GM18951 (cell line): ENCODE results near the gene TCFL5.
A peak's percentile ranks its signal among the peaks of the same experiment; 100 is the strongest.
"Not testable (repeated sequence)": the region's sequence is repeated elsewhere in the genome, so short reads cannot be mapped to it uniquely, and the experiment has no call there.

ENCODE experiments used
- POLR2A ChIP-seq: IDR thresholded peaks from 4 replicates; pipeline ENCODE4 v1.6.1; 2011; ENCODE audit warnings: mild to moderate bottlenecking; ENCODE audit not compliant: insufficient read length, insufficient read depth; ENCODE audit errors: extremely low read depth
- in situ Hi-C: fragments of 300-500 bp; cut with MboI; formaldehyde crosslinking; loops from one replicate; pipeline ENCODE4 v1.12.0; 2022; ENCODE audit warnings: low sequenced_read_pairs, mixed read lengths, inconsistent platforms; ENCODE audit not compliant: unreplicated experiment

TCFL5 gene

DNA sequence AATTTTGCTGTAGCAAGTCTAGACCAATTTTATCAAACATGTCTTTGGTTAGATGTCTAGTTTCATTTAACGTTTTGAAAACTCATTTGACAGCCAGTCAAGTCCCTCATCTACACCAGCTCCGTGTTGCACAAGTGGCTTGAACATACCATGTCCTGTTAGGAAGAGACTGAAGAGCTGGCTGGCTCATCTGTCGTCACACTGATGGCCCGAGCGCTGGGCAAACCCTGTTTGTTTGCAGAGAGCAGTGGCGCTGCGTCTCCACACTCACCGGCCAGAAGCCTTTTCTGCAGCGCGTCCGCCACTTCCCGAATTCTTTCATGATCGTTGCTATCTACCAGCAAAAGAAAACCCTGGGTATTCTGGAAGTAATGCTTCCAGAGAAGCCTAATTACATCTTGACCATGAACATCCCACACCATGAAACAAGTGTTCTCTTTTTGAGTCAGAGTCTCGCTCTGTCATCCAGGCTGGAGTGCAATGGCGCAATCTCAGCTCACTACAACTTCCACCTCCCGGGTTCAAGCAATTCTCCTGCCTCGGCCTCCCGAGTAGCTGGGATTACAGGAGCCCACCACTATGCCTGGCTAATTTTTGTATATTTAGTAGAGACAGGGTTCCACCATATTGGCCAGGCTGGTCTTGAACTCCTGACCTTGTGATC is 10.7 kb upstream of the TCFL5 start:
- TF ChIP-seq POLR2A = no peak
- in situ Hi-C loops = loop anchor here (5.0 kb wide), 1 partner anchor 35 kb away; no protein-coding TSS in a partner anchor

DNA sequence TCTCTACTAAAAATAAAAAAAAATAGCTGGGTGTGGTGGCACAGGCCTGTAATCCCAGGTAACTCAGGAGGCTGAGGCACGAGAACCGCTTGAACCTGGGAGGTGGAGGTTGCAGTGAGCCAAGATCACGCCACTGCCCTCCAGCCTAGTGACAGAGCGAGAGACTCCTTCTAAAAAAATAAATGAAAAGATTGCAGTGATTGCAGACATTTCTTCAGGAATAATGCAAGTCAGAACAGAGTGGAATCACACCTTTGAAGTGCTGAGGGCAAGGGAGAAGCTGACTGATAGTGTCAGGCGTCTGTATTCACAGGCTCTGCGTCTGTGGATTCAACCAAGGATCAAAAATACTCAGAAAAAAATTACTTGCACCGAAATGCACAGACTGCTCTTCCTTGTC is 2.6 kb upstream of the TCFL5 start:
- no peak for TF ChIP-seq POLR2A
- in situ Hi-C loops = no loop called here

DNA sequence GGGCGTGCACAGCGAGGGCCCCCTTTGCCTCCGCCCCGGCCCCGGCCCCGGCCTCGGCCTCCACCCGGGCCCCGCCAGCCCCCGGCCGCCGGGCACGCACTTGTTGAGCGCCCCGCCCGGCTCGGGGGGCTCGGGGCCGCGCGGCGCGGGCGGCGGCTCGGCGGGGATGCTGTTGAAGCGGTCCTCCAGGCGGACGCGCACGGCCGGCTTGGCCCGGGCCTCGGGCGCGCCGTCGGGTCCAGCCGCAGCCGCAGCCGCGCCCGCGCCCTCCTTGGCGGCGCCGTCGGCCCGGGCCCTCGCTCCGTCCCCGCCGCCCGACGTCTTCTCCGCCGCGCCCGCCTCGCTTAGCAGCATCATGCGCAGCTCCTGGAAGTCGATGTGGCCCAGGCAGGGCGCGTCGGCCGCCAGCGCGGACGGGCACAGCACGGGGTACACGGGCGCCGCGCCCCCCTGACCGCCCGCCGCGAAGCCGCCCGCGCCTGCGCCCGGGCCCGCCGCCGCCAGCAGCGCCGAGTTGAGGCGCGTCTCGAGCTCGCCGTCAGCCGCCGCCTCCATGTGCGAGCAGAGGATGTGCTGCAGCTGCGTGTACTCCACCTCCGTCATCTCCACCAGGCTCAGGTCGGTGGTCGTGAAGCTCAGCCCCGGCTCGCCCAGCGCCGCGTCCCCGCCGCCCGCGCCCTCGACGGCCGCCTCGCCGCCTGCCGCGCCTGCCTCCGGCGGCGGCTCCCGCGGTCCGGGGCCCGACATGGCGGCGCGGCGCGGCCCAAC is 514 bp downstream of the TCFL5 start:
- in situ Hi-C loops = no loop called here

DNA sequence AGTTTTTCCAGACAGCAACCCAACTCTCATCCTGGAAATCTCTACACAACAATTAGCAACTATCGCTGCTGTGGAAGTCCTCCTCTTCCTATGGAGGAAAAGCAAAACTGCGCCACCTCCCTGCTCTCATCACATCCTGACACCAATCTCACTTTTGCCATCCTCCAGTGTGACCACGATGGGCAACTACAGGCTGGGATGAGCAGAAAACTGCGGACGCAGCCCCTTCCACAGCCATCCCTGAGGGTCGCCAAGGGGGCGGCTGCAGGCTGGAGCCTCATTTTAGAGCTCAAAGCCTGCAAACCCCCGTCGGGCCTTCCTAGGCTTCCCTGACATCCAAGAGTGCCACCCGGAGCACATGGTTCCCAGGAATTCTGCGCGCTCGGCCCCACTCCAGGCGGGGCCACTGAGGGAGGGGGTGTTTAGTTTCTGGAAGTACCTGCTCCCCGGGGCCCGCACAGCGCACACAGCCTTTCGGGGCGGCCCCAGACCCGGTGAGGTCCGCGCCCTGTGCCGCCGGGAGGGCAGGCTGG is 1.2 kb downstream of the TCFL5 start:
- in situ Hi-C loops = no loop called here
- TF ChIP-seq POLR2A = no peak

More for the DNA sequence above, 514 bp downstream of the TCFL5 start:
- TF ChIP-seq POLR2A = peak; percentile 8

DNA sequence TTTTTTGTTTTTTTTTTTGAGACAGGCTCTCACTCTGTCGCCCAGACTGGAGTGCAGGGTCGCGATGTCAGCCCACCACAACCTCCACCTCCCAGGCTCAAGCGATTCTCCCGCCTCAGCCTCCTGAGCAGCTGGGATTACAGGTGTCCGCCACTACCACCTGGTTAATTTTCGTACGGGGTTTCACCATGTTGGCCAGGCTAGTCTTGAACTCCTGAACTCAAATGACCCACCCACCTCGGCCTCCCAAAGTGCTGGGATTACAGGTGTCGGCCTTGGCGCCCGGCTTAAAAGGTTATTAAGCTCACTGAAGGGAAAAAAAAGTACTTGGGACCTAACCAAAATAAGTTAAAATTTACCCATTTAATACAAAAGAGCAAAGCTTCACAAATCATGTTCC is 1.9 kb downstream of the TCFL5 start:
- in situ Hi-C loops = no loop called here

GRCh38 chr20:62858058-62858830 is 3.4 kb downstream of the TCFL5 start:
- in situ Hi-C loops = no loop called here
- TF ChIP-seq POLR2A = no peak

More for the DNA sequence above, 1.9 kb downstream of the TCFL5 start:
- TF ChIP-seq POLR2A = no peak

- in situ Hi-C loops = no loop called here
- no peak for TF ChIP-seq POLR2A
Observed at GRCh38 chr20:62856931-62857619, 4.5 kb downstream of the TCFL5 start.

DNA sequence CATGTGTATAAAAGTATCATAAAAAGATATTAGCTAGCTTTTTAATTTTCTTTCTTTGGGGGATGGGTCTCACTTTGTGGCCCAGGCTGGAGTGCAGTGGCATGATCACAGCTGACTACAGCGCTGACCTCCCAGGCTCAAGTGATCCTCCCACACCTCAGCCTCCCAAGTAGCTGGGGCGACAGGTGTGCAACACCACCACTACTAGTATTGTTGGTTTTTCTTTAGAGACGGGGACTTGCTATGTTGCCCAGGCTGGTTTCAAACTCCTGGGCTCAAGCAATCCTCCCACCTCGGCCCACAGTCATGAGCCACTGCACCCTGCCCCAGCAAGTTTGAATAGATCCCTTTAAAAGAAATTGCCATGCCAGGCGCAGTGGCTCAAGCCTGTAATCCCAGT is 6.5 kb downstream of the TCFL5 start:
- in situ Hi-C loops = no loop called here
- no peak for TF ChIP-seq POLR2A

GRCh38 chr20:62854121-62854520 is 7.5 kb downstream of the TCFL5 start:
- no peak for TF ChIP-seq POLR2A
- in situ Hi-C loops = no loop called here

DNA sequence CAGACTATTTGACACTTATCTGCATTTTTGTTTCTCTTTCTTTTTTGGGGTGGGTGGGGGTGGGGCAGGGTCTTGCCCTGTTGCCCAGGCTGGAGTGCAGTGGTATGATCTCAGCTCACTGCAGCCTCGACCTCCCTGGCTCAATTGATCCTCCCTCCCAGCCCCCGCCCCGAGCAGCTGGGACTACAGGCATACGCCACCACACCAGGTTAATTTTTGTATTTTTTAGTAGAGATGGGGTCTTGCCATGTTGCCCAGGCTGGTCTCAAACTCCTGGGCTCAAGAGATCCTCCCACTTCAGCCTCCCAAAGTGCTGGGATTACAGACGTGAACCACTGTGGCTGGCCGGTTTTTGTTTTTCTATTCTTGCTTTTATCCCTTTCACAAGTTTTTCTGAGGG is 8.3 kb downstream of the TCFL5 start:
- in situ Hi-C loops = not testable (repeated sequence)

DNA sequence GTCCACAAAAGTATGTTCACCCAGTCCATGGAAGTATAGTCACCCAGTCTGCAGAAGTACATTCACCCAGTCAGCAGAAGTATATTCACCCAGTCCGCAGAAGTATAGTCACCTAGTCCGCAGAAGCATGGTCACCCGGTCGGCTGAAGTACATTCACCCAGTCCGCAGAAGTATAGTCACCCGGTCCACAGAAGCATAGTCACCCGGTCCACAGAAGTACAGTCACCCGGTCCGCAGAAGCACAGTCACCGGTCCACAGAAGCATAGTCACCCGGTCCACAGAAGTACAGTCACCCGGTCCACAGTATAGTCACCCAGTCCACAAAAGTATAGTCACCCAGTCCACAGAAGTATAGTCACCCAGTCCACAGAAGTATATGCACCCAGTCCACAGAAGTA is 8.8 kb downstream of the TCFL5 start:
- in situ Hi-C loops = no loop called here
- TF ChIP-seq POLR2A = no peak

DNA sequence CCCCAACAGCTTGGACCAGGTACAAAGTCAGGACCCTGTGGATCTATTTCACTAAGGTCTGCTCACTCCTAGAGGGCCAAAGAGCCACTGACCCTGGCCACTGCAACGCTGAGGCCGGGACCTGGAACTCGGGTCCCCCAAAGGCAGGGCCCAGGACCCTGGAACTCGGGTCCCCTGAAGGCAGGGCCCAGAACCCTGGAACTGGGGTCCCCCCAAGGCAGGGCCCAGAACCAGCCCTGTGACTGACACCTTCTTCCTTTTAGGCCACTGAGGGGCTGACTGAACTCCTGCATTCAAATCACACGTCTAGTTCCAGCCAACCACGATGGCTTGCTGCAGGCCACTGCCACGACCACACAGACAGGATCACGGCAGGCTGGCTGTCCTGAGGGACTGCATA is 9.4 kb downstream of the TCFL5 start:
- in situ Hi-C loops = no loop called here
- no peak for TF ChIP-seq POLR2A
